Endodermal cell (in vitro differentiated cells): Measurements from ENCODE around the gene PPRC1. TPM values are rescaled to one million over a fixed set of nuclear protein-coding genes. Genes with fewer than 3 reads are reported as not detected.

Experiments
- DNase-seq: peaks from one replicate; pipeline ENCODE4 v3.0.0-alpha.2; 2017
- H3K27ac ChIP-seq: 2 replicates; pipeline ENCODE4 v1.5.1; 2013; ENCODE audit warnings: mild to moderate bottlenecking, low read depth, low read length, moderate library complexity
- H3K27me3 ChIP-seq: 2 replicates; pipeline ENCODE4 v1.6.1; 2013; ENCODE audit warnings: mild to moderate bottlenecking, low read length, moderate library complexity; ENCODE audit not compliant: insufficient read depth, control insufficient read depth, poor library complexity, severe bottlenecking
- H3K36me3 ChIP-seq: 2 replicates; pipeline ENCODE4 v1.7.0; 2013; ENCODE audit warnings: mild to moderate bottlenecking, low read length, moderate library complexity; ENCODE audit not compliant: control insufficient read depth, insufficient read depth
- H3K4me1 ChIP-seq: one replicate; pipeline ENCODE4 v1.7.0; 2013; ENCODE audit warnings: low read length; ENCODE audit not compliant: control insufficient read depth, insufficient read depth
- H3K4me3 ChIP-seq: 2 replicates; pipeline ENCODE4 v1.5.1; 2013; ENCODE audit warnings: mild to moderate bottlenecking, low read length, moderate library complexity
- H3K9ac ChIP-seq: 2 replicates; pipeline ENCODE4 v1.6.1; 2013; ENCODE audit warnings: mild to moderate bottlenecking, low read length, moderate library complexity; ENCODE audit not compliant: poor library complexity, severe bottlenecking; ENCODE audit errors: extremely low read depth
- H3K9me3 ChIP-seq: 2 replicates; pipeline ENCODE4 v1.6.1; 2013; ENCODE audit warnings: mild to moderate bottlenecking, low read length, moderate library complexity; ENCODE audit not compliant: control insufficient read depth
- H3K27ac Mint-ChIP-seq: 2 replicates; pipeline ENCODE4 v1.8.0; 2020; ENCODE audit warnings: mixed read lengths
- H3K27me3 Mint-ChIP-seq: 2 replicates; pipeline ENCODE4 v1.8.0; 2021; ENCODE audit warnings: mild to moderate bottlenecking, mixed read lengths; ENCODE audit not compliant: insufficient read depth
- H3K36me3 Mint-ChIP-seq: 2 replicates; pipeline ENCODE4 v1.8.0; 2020; ENCODE audit warnings: low read depth, mixed read lengths
- H3K4me1 Mint-ChIP-seq: 2 replicates; pipeline ENCODE4 v1.8.0; 2020; ENCODE audit warnings: mixed read lengths
- H3K4me3 Mint-ChIP-seq: 2 replicates; pipeline ENCODE4 v1.8.0; 2020; ENCODE audit warnings: mild to moderate bottlenecking, moderate library complexity, mixed read lengths
- H3K9me3 Mint-ChIP-seq: 2 replicates; pipeline ENCODE4 v1.8.0; 2020; ENCODE audit warnings: mild to moderate bottlenecking, mixed read lengths
- CTCF ChIP-seq: fragments of 200-600 bp; sonication (generic); conservative IDR thresholded peaks from 2 replicates; pipeline ENCODE4 v1.5.0; 2021; ENCODE audit warnings: antibody characterized with exemption, mild to moderate bottlenecking
- WGBS, 2 experiments: methylation state at CpG; one replicate each; pipeline versions ENCODE4 v1.1.5 to v1.1.7; 2013; ENCODE audit warnings: missing lambda C conversion rate in 2 of 2, mixed read lengths in 1 of 2; ENCODE audit not compliant: insufficient coverage in 1 of 2, insufficient read length in 1 of 2; 5-methylcytosine and 5-hydroxymethylcytosine counted together
- total RNA-seq, 2 donors: library from RNA; stranded (reverse); fragmentation: NEBNext Ultra II Directional in 1 of 2; extraction: Animal tissue kit (Norgen Biotek cat#: 25700) in 1 of 2; gene quantifications; 2 replicates in 1 of 2; 3 replicates in 1 of 2; pipeline ENCODE4 v1.2.1, GENCODE V29; 2021

Gene PPRC1
- total RNA-seq, 2 donors from 2014 or later, result 44.5 to 44.7 TPM

GRCh38 chr10:102172288-102172687 lies 39.4 kb downstream of the PPRC1 start:
- WGBS, 2 experiments, result 78 to 90% methylated on average over 7 to 8 of the region's 8 CpGs
- no peaks in the 10 kb centered on the region for H3K4me1 ChIP-seq
- H3K4me3 Mint-ChIP-seq, result no peak overlapping the region
- no peaks in the 10 kb centered on the region for H3K9me3 ChIP-seq
- no peak for TF ChIP-seq CTCF
- no peaks in the 10 kb centered on the region for H3K4me1 Mint-ChIP-seq
- no peak for DNase-seq
- no peak overlapping the region for H3K27ac ChIP-seq
- H3K36me3 Mint-ChIP-seq, result no peaks in the 10 kb centered on the region
- no peaks in the 10 kb centered on the region for H3K9me3 Mint-ChIP-seq
- H3K27ac Mint-ChIP-seq, result no peak overlapping the region
- no peak overlapping the region for H3K9ac ChIP-seq
- peaks cover 4% of the 10 kb centered on the region for H3K27me3 ChIP-seq
- no peaks in the 10 kb centered on the region for H3K36me3 ChIP-seq
- no peak overlapping the region for H3K4me3 ChIP-seq
- peaks cover 21% of the 10 kb centered on the region for H3K27me3 Mint-ChIP-seq

GRCh38 chr10:102175415-102175814 lies 42.6 kb downstream of the PPRC1 start:
- H3K4me1 ChIP-seq, result no peaks in the 10 kb centered on the region
- H3K9ac ChIP-seq, result no peak overlapping the region
- H3K4me3 ChIP-seq, result no peak overlapping the region
- H3K9me3 ChIP-seq, result no peaks in the 10 kb centered on the region
- Mint-ChIP-seq H3K4me3 (no peak overlapping the region), H3K36me3 (no peaks in the 10 kb centered on the region), H3K27me3 (peaks cover 12% of the 10 kb centered on the region), H3K4me1 (no peaks in the 10 kb centered on the region), H3K27ac (no peak overlapping the region), H3K9me3 (no peaks in the 10 kb centered on the region)
- no peak for TF ChIP-seq CTCF
- H3K36me3 ChIP-seq, result no peaks in the 10 kb centered on the region
- H3K27me3 ChIP-seq, result no peaks in the 10 kb centered on the region
- H3K27ac ChIP-seq, result no peak overlapping the region
- DNase-seq, result no peak
- WGBS, 2 experiments, result 89 to 93% methylated on average over 2 to 4 of the region's 4 CpGs

GRCh38 chr10:102184606-102185005 lies 51.8 kb downstream of the PPRC1 start:
- Histone ChIP-seq H3K9me3 (peaks cover 16% of the 10 kb centered on the region), H3K27me3 (no peaks in the 10 kb centered on the region), H3K9ac (no peak overlapping the region), H3K4me3 (no peak overlapping the region), H3K36me3 (no peaks in the 10 kb centered on the region), H3K27ac (no peak overlapping the region), H3K4me1 (no peaks in the 10 kb centered on the region)
- Mint-ChIP-seq H3K27ac (no peak overlapping the region), H3K27me3 (peaks cover 12% of the 10 kb centered on the region), H3K4me1 (no peaks in the 10 kb centered on the region), H3K36me3 (no peaks in the 10 kb centered on the region), H3K4me3 (no peak overlapping the region), H3K9me3 (peaks cover 43% of the 10 kb centered on the region)
- no peak for DNase-seq
- WGBS, 2 experiments, result 83 to 92% methylated on average over 2 of the region's 2 CpGs
- TF ChIP-seq CTCF, result no peak
